ENCODE data around the gene KCNH3. TPM values are rescaled to one million over a fixed set of nuclear protein-coding genes. Genes with fewer than 3 reads are reported as not detected.
"Not testable (repeated sequence)": the region's sequence is repeated elsewhere in the genome, so short reads cannot be mapped to it uniquely, and the experiment has no call there.

Gene KCNH3
- total RNA-seq, 1 experiment from 2014 or later: 0.08 TPM

DNA sequence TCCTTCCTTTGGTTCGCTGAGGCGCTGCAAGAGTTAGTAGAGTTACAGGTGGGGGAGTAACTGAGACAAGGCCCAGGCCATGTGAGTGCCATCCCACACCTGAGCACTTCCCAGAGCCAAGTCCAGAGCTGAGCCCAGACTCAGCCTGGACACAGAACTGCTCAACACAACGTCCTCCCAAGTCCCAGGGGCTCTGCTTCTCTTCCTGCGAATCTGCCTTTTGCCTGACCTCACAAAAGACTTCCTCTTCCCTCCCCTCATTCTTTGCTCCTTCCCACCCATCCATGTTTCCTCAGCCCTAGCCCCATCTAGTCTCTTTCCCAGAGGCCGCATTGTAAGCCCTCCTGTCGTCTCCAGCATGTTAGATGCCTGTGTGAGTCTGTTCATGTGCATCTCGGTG, 45.8 kb downstream of the KCNH3 start:
- no peaks in the 10 kb centered on the region for H3K4me1 ChIP-seq (replicated peaks)
- no peaks in the 10 kb centered on the region; the same call in 1 of the 2 replicates for H3K36me3 ChIP-seq
- H3K9me3 ChIP-seq (replicated peaks): no peaks in the 10 kb centered on the region
- DNase-seq (ENCODE audit: low read depth in 1 of 2, low spot score in 2 of 2): no peak
- no peak overlapping the region for H3K27ac ChIP-seq
- no peaks in the 10 kb centered on the region for H3K27me3 ChIP-seq (replicated peaks)
- no peak overlapping the region for H3K4me3 ChIP-seq

DNA sequence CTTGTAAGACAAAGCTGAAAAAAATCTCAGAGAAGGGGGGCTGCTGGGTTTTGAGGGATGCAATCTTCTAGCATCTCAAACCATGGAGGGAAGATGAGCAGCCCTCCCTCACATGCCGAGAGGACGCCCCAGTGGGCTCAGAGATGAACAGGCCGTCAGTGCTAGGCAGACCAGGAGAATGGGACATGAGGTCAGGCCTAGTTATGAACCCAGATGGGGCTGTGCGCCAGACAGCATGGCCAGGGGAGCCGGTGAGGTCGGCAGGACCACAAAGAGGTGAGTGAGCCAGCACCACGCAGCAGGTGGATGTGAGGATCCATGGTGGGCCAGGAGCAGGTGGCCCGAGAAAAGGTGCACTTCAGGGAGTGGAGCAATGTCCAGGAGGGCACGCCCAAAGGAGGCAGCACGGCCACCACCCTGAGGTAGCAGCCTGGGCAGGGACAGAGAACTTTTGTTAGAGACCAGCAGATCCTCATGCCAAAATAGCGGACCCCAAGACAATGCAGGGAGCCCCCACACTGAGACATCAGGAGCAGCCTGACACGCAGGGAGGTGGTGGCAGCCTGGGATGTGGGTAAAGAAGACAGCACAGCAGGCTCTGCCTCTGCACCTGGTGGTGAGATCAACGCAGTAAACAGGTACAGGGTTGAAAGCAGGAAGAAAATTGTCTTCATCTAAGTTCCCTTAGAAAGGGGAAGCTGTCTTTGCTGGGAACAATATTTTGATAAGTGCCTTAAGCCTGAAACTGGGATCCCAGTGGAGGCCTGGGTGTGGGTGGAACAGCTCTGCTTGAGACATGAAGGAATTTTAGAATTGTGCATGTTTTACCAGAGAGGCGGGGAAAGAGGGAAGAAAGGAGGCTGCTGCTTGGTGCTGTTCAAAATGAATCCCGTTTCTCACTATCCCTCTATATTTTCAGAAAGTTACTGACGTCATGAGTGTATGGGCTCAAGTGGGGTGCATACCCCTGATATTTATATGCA, 46.9 kb downstream of the KCNH3 start:
- no peaks in the 10 kb centered on the region for H3K4me1 ChIP-seq (replicated peaks)
- no peak for DNase-seq (ENCODE audit: low read depth in 1 of 2, low spot score in 2 of 2)
- no peak overlapping the region for H3K27ac ChIP-seq
- no peaks in the 10 kb centered on the region for H3K27me3 ChIP-seq (replicated peaks)
- no peaks in the 10 kb centered on the region for H3K9me3 ChIP-seq (replicated peaks)
- no peak overlapping the region for H3K4me3 ChIP-seq
- no peaks in the 10 kb centered on the region; the same call in 1 of the 2 replicates for H3K36me3 ChIP-seq

DNA sequence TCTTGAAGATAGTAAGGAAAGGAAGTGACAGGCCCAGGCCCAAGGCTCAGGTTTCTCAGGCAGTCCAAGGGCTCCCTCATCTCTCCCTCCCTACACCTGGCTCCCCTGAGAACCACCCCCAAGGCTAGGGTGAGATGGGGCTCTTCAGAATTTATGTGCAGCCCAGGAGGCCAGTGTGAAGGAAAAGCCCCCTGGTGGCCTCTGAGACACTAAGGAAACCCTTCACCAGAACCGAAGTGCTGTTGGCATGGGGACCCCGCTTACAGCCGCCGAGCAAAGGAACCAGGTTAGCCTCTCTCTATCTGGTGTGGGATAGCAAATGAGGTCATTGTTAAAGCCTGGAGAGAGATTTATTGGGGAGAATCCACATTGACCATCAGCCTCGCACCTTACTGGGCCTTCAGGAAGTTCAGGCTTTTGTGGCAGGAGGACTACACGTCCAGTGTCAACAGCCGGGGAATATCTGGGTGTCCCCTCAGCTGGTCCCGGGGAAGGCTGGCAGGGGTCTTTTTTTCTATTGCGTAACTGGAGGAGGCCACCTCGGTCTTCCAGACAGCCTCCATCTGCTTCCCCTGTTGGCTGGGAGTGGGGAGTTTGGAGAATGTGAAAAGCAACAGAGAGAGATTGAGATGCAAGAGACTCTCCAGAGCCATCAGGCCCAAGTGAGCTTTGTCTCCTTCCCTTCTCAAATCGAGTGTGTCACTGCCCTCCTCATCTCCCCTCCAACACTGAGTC, 48.5 kb downstream of the KCNH3 start:
- no peaks in the 10 kb centered on the region; the same call in 1 of the 2 replicates for H3K36me3 ChIP-seq
- H3K27me3 ChIP-seq (replicated peaks): no peaks in the 10 kb centered on the region
- H3K4me3 ChIP-seq: no peak overlapping the region
- H3K9me3 ChIP-seq (replicated peaks): no peaks in the 10 kb centered on the region
- no peak overlapping the region for H3K27ac ChIP-seq
- no peak for DNase-seq (ENCODE audit: low read depth in 1 of 2, low spot score in 2 of 2)
- no peaks in the 10 kb centered on the region for H3K4me1 ChIP-seq (replicated peaks)

DNA sequence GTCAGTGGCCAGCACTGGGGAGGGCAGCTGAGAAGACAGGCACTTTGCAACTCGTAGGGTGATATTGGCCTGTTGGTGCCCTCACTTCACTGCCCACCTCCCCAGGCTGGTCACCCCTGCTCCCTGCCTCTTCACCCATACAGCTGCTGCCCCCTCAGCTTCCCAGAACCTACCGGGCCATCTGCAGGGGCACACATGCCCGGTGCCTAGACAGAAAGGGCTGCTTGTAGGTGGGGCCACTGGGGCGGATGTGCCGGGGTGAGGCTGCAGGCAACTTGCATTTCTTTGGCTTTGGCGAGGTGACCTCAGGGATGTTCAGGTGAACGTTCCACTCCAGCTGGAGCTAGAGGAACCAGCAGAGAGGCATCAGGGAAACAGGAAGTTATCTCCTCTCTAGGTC, 49.5 kb downstream of the KCNH3 start:
- DNase-seq (ENCODE audit: low read depth in 1 of 2, low spot score in 2 of 2): no peak
- no peaks in the 10 kb centered on the region for H3K4me1 ChIP-seq (replicated peaks)
- no peak overlapping the region for H3K27ac ChIP-seq
- no peaks in the 10 kb centered on the region for H3K9me3 ChIP-seq (replicated peaks)
- no peaks in the 10 kb centered on the region for H3K27me3 ChIP-seq (replicated peaks)
- no peaks in the 10 kb centered on the region; the same call in 1 of the 2 replicates for H3K36me3 ChIP-seq
- no peak overlapping the region for H3K4me3 ChIP-seq

DNA sequence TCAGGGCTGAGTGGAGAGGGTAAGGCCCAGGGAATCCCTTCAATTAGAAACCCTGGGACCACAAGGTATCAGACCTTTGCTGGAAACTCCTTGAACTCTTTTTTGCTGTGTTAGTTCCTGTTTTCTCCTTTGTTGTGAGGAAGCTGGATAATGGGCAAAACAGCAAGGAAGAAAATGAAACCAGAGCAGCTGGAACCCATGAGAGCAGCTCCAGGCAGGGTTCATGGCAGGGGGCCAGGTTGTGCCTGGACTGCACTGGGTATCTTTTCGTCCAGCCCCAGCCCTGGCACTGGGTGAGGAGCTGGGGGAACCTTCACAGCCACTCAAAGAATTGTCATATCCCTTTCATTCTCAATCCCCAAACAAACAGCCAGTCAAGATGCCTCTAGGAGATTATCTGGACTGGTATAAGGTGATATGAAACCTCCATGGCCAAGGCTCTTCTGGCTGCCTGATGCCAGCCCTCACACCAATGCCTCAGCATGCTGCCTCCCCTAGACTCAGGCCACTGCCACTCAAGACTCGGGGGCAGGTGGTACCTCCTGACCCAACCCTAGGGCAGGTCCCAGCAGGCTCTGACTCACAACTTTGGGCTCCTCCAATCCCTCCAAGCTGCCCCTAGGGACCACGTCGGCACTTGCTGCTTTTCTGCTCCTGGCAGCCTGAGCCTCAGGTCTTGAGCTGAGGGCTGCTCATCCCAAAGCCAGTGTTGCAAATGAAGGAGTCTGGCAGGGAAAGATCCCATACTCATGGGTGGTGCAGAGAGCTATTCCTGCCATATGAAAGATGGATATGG, 50.1 kb downstream of the KCNH3 start:
- Histone ChIP-seq H3K27me3 (replicated peaks) (no peaks in the 10 kb centered on the region), H3K9me3 (replicated peaks) (no peaks in the 10 kb centered on the region), H3K4me3 (no peak overlapping the region), H3K4me1 (replicated peaks) (no peaks in the 10 kb centered on the region), H3K27ac (no peak overlapping the region), H3K36me3 (no peaks in the 10 kb centered on the region; the same call in 1 of the 2 replicates)
- no peak for DNase-seq (ENCODE audit: low read depth in 1 of 2, low spot score in 2 of 2)

DNA sequence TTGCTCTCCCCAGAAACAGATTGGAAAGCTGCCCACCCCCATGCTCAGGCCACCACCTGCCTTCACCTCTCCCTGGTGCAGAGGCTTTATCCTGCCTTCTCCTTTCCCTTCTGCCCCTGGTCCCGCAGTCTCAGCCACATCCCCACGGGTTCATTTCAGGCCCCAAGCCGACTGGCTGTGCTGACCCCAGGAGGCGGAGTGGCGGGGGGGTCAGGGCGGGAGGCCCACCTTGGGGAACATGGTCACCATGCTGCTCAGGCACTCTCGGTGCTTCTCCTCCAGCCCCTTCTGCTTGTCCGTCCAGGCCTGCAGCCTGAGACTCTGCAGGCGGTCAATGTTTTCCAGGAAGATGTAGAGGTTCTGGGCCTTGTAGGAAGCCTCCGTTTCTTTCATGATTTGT, 59.7 kb downstream of the KCNH3 start:
- no peak for DNase-seq (ENCODE audit: low read depth in 1 of 2, low spot score in 2 of 2)
- Histone ChIP-seq H3K9me3 (replicated peaks) (no peaks in the 10 kb centered on the region), H3K36me3 (no peaks in the 10 kb centered on the region), H3K27me3 (replicated peaks) (no peaks in the 10 kb centered on the region), H3K4me1 (replicated peaks) (no peaks in the 10 kb centered on the region), H3K27ac (no peak overlapping the region), H3K4me3 (no peak overlapping the region)

DNA sequence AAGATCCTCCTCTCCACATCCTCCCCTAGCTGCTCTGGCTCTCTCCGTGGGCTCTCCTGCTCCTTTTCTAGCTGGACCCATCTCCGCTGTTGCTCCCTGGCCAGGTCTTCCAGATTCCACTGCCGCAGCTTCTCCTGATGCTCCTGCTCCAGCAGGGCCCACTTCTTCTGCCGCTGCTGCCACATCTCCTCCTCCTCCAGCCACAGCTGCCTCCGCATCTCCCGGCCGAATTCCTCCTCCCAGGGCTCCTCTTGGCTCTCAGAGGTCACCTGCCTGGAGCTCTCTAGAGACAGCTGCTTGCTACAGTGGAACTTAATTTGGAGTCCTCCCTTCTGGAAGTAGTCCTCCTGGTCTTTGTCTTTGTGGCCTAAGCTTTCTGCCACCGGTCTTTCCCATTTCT, 61.1 kb downstream of the KCNH3 start:
- Histone ChIP-seq H3K36me3 (no peaks in the 10 kb centered on the region), H3K4me3 (no peak overlapping the region), H3K27ac (no peak overlapping the region), H3K27me3 (replicated peaks) (no peaks in the 10 kb centered on the region), H3K9me3 (replicated peaks) (no peaks in the 10 kb centered on the region), H3K4me1 (replicated peaks) (no peaks in the 10 kb centered on the region)
- no peak for DNase-seq (ENCODE audit: low read depth in 1 of 2, low spot score in 2 of 2)

DNA sequence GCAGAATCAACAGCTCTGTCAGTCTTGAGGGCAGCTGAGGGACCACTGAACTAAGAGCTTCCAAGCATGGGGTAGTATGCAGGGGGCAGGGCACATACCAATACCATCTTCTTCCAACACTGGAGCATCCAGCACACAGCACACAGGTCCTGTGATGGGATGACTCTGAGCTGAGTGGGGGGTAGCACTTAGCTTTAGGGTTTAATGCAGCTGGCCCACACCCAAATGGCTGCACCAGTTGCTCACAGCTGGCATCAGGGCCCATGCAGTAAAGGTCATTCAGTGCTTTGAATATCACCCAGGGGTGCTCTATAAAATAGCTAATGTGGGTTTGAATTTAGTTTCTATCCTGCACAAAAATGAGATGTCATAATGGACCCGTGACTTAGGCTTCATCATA, 64.9 kb downstream of the KCNH3 start:
- Histone ChIP-seq H3K9me3 (replicated peaks) (no peaks in the 10 kb centered on the region), H3K4me3 (no peak overlapping the region), H3K4me1 (replicated peaks) (no peaks in the 10 kb centered on the region), H3K36me3 (no peaks in the 10 kb centered on the region), H3K27ac (no peak overlapping the region), H3K27me3 (replicated peaks) (no peaks in the 10 kb centered on the region)
- no peak for DNase-seq (ENCODE audit: low read depth in 1 of 2, low spot score in 2 of 2)

DNA sequence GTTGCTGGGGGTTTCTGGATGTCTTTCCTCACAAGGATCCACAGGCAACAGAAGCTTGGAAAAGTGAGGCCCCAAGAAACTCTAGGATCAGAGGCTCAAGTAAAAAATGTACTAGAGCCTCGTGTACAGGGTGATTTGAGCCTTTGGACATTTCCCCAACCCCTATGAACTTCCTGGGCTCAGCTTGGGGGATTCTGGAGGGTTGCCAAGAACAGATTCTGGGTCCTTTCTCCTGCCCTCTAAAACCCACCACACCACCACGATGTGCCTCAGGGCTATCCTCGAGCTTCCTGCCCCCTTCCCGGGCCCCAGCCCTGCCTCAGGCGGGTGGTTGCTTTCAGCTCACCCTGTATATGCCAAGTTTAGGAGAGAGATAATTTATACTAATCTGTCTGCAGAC, 66.0 kb downstream of the KCNH3 start:
- Histone ChIP-seq H3K27ac (no peak overlapping the region), H3K36me3 (no peaks in the 10 kb centered on the region), H3K4me3 (no peak overlapping the region), H3K9me3 (replicated peaks) (no peaks in the 10 kb centered on the region), H3K27me3 (replicated peaks) (no peaks in the 10 kb centered on the region), H3K4me1 (replicated peaks) (no peaks in the 10 kb centered on the region)
- no peak for DNase-seq (ENCODE audit: low read depth in 1 of 2, low spot score in 2 of 2)

DNA sequence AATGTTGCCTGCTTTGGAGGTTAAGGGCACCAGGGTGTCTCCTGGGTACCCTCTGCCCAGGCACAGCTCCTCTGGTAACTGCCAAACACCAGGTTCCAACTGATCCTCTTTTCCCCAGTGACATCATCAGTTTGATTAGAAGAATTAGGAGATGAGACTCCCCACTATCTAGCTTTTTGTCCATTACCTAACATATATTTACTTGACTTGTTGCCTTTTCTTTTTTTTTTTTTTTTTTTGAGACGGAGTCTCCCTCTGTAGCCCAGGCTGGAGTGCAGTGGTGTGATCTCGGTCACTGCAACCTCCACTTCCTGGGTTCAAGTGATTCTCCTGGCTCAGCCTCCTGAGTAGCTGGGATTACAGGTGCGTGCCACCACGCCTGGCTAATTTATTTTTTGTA, 66.7 kb downstream of the KCNH3 start, which contains the start of gene FAM186B:
FAM186B (minus strand) TSS at position 101 of the 400 bp plus-strand sequence. CDS start 162 bp downstream, outside the sequence.
- not testable (repeated sequence) for H3K4me3 ChIP-seq; H3K9me3 ChIP-seq (replicated peaks); H3K27me3 ChIP-seq (replicated peaks); H3K4me1 ChIP-seq (replicated peaks); DNase-seq (ENCODE audit: low read depth in 1 of 2, low spot score in 2 of 2); H3K27ac ChIP-seq; H3K36me3 ChIP-seq

Other genes starting within 250 kb of the KCNH3 start
- gene PRPH, start 243.9 kb upstream of the KCNH3 start, total RNA-seq (2014; rRNA removed; shearing (Covaris generic)): not detected in 2 replicates
- 50.1 and 50.8 TPM in 2 replicates for gene TROAP, start 215.8 kb upstream of the KCNH3 start, total RNA-seq (2014; rRNA removed; shearing (Covaris generic))
- gene C1QL4, start 201.8 kb upstream of the KCNH3 start, total RNA-seq (2014; rRNA removed; shearing (Covaris generic)): 0.34 and 1.9 TPM in 2 replicates
- 6.3 and 9.6 TPM in 2 replicates for gene DNAJC22, start 192.1 kb upstream of the KCNH3 start, total RNA-seq (2014; rRNA removed; shearing (Covaris generic))
- 41.7 and 44.6 TPM in 2 replicates for gene SPATS2, start 171.6 kb upstream of the KCNH3 start, total RNA-seq (2014; rRNA removed; shearing (Covaris generic))
- gene MCRS1, start 29.1 kb downstream of the KCNH3 start, total RNA-seq (2014; rRNA removed; shearing (Covaris generic)): 73.6 and 79.5 TPM in 2 replicates
- gene FAM186B, start 66.6 kb downstream of the KCNH3 start, total RNA-seq (2014; rRNA removed; shearing (Covaris generic)): 0.06 and 0.18 TPM in 2 replicates
- gene PRPF40B, start 84.5 kb downstream of the KCNH3 start, total RNA-seq (2014; rRNA removed; shearing (Covaris generic)): 2.3 and 6.5 TPM in 2 replicates
- gene FMNL3, start 168.4 kb downstream of the KCNH3 start, total RNA-seq (2014; rRNA removed; shearing (Covaris generic)): 12.9 and 19.2 TPM in 2 replicates
- 417 and 432 TPM in 2 replicates for gene TMBIM6, start 202.5 kb downstream of the KCNH3 start, total RNA-seq (2014; rRNA removed; shearing (Covaris generic))

Data from SJSA1 (cell line).